GM21515 (cell line): Measurements from ENCODE around the gene TRABD.

Experiments
- ATAC-seq: cut with Tn5 transposase; IDR thresholded peaks from one replicate; pipeline ENCODE4 v1.9.1; 2021; ENCODE audit not compliant: unreplicated experiment

Gene TRABD

DNA sequence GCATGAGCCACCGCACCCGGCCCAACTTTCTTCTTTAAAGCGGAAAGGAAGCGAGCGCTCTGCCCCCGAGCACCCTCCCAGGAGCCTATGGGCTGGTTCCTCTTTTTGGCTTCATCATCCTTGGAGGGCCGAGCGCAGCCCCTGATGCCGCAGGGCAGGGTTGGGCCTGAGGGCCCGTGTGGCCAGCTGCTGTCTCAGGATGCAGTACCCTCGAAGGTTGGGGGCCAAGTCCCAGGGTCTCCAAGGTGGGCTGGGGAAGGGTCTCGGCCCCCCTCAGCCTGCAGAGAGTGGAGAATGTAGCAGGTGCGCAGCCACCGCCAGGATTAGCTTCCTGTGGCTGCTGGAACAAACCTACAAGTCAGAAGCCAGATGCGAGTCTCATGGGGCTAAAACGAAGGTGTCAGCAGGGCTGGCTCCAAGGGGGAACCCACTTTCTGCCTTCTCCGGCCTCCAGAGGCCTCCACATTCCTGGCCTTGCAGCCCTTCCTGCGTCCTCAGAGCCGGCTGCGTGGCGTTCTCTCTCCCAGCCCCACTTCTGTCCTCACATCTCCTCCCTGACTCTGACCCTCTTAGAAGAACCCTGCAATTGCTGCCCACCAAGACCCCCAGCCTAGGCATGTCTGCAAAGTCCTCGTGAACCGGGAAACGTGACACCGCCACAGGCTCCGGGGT, 12.3 kb upstream of the TRABD start:
- ATAC-seq: no peak

GRCh38 chr22:50173983-50174355, 11.7 kb upstream of the TRABD start:
- ATAC-seq: no peak

- ATAC-seq: no peak
Observed at GRCh38 chr22:50174382-50175190, 11.1 kb upstream of the TRABD start.

- ATAC-seq: no peak
Observed at GRCh38 chr22:50175191-50175461, 10.6 kb upstream of the TRABD start.

DNA sequence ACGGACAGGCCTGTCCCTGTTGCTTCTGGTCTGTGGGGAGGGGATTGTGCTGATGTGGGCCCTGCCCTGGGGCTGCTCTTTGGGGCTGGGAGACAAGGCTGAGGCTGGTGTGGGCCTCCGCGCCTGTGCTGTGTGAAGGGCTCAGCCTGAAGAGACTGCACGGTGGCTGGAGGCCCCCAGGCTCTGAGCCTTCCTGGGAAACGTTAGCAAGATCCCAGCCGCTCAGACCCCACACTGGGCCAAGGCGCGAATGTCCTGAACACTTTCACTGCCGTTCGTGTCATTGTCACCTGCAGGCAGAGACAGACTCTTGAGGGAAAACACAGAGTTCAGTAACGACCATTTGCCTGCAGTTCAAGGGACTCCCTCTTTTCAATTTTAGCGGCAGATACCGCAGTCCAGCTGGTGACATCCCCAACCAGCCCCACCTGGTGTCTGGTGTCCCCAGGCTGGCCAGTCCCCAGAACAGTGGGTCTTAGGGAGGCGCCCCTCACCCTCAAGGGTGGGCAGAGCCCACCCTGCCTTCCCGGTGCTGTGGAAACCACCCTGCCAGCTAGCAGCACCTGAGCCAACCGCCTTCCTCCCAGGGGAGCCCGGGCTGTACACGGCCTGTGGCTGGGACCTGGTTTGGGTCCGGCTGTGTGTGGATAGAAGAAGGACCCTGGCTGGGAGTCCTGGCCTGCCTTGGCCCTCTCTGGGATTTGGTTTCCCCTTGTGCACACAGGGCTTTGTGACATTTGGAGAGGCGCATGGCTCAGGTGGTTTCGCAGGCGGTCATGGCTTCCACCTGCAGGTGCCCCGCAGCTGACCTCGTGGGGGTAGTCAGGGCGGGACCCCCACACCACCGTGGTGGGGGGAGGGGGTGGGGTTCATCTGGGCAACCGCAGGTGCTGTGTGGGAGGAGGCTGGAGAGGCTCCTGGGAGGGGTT, 9.5 kb upstream of the TRABD start:
- no peak for ATAC-seq

DNA sequence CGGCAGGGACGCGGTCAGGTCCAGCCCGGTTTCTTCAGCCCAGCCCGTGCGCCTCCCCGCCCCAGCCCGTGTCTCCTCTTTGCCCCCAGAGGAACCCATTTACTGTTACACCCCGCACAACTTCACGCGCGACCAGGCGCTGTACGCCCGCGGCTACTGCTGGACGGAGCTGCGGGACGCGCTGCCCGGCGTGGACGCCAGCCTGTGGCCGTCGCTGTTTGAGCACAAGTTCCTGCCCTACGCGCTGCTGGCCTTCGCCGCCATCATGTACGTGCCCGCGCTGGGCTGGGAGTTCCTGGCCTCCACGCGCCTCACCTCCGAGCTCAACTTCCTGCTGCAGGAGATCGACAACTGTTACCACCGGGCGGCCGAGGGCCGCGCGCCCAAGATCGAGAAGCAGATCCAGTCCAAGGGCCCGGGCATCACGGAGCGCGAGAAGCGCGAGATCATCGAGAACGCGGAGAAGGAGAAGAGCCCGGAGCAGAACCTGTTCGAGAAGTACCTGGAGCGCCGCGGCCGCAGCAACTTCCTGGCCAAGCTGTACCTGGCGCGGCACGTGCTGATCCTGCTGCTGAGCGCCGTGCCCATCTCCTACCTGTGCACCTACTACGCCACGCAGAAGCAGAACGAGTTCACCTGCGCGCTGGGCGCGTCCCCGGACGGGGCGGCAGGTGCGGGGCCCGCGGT, 8.7 kb upstream of the TRABD start:
- ATAC-seq: no peak

DNA sequence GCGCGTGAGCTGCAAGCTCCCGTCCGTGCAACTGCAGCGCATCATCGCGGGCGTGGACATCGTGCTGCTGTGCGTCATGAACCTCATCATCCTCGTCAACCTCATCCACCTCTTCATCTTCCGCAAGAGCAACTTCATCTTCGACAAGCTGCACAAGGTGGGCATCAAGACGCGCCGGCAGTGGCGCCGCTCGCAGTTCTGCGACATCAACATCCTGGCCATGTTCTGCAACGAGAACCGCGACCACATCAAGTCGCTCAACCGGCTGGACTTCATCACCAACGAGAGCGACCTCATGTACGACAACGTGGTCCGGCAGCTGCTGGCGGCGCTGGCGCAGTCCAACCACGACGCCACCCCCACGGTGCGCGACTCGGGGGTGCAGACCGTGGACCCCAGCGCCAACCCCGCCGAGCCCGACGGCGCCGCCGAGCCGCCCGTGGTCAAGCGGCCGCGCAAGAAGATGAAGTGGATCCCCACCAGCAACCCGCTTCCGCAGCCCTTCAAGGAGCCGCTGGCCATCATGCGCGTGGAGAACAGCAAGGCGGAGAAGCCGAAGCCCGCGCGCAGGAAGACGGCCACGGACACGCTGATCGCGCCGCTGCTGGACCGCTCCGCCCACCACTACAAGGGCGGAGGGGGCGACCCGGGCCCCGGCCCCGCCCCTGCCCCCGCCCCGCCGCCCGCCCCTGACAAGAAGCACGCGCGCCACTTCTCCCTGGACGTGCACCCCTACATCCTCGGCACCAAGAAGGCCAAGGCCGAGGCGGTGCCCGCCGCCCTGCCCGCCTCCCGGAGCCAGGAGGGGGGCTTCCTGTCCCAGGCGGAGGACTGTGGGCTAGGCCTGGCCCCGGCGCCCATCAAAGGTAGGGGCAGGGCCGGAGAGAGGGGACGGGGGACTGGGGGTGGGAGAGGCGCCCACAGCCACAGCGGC, 7.9 kb upstream of the TRABD start:
- ATAC-seq: no peak

GRCh38 chr22:50178471-50178864, 7.2 kb upstream of the TRABD start:
- no peak for ATAC-seq

GRCh38 chr22:50178871-50179869, 6.5 kb upstream of the TRABD start:
- ATAC-seq: no peak

DNA sequence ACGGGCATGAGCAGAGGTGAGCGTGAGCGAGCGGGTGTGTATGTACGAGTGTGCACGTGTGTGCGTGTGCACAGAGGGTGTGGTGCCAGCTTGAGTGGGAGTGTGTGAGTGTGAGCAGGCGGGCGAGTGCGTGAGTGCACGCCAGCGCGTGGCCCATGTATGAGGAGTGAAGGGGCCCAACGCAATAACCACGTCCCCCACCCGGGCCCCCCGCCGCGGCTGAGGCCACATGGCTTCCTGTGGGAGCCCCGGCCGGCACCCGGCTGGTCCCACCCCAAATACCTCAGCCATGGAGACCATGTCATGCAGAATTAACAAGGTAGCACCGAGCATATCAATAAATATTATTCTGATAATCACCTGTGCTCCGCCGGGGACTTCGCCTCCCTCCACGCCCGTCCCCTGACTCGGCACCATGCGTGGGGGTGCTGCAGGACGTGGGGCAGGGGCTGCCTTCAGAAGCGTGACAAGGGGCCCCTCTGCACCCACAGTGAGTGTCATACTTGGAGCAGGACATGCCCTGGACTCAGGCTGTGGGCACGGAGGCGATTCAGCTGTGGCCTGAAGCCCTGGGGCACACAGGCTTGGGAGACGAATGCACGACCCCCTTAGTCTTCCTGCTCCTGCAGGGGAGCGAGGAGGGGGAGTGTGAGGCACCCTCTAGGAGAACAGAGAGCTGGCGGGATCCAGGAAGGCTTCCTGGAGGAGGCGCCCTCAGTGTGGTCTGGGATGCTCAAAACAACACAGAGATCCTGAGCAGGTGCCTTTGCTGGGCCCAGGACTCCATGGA, 5.6 kb upstream of the TRABD start:
- ATAC-seq: no peak

DNA sequence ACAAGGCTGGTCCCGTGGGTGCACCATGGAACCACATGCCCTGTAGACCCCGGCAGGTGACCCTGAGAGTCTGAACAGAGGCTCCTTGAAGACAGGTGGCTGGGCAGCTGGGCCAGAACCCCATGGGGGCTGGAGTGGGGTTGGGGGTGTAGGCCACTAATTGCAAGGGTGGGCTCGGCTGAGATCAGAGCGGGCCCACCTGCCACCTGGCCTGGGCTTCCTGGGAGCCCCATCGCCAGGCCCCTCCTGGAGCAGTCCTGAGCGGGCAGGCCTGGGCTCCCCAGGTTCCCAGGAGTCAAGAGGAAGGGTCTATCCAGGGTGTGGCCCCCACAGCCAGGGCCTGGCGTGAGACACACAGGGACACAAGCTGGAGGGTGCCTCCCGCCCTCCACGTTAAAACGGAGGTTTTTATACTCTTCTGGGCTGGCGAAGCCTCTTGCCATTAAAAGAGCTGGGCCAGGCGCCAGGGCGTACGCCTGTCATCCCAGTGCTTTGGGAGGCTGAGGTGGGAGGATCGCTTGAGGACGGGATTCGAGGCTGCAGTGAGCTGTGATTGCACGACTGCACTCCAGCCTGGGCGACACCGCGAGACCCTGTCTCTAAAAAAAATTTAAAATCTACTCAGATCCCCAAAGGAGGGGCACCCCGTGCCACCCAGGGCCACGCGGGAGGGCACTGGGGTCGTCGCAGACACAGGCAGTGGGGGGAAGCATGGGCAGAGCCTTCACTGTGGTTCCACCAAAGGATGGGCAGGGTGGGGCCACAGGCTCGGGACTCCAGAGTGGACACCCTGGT, 4.8 kb upstream of the TRABD start:
- no peak for ATAC-seq

GRCh38 chr22:50182176-50183081, 3.3 kb upstream of the TRABD start:
- ATAC-seq: no peak

- ATAC-seq: no peak
Observed at GRCh38 chr22:50183141-50183971, 2.4 kb upstream of the TRABD start.

DNA sequence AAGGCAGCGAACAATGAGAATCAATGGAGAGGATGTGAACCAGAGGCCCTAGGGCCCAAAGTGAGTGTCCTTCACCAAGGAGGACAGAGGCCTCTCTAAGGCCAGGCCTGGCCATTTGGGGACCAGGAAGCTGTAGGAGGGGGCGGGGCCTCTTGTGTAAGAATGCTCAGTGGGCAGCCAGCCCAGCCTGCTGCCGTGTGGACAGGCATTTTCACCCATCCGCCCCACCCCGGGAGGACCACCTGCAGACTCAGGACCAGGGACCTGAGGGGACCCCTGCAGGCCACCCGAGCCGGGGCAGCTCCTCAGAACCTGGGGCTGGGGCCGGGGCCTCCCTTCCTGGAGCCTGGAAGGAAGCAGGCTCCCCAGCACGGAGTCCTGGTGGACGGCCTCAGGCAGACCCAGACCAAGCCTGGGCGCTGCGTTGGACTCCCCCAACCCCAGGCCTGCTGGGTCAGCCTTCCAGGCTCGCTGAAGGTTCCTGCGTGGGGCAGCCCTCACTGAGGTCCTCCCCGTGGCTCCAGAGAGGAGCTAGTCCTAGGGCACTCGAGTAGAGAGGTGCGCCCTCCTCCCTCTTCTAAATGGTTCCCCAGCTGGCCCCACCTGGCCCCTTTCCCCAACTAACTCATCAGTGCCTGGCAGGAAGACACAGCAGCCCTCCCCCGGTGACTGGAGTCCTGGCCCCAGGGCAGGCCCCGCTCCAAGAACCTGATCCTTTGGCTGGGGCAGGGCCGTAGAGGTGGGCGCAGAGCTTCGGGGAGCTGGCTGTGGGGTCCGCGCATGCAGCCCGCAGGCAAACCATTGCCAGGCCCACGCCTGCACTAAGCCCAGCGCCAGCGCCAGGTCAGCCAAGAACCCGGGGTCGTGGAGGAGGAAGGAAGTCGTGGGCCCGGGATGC, 1.5 kb upstream of the TRABD start:
- ATAC-seq: no peak
